Non-pigmented ciliary epithelial cell (primary cell): Measurements from ENCODE around the gene SERAC1.
"Not testable (repeated sequence)": the region's sequence is repeated elsewhere in the genome, so short reads cannot be mapped to it uniquely, and the experiment has no call there.

Source experiments
- DNase-seq: peaks from one replicate; pipeline ENCODE4 v3.0.0-alpha.2; 2010; ENCODE audit warnings: low read depth

SERAC1 gene

GRCh38 chr6:158168040-158168289 is at the start of gene SERAC1:
Gene SERAC1 (minus strand): TSS chr6:158168262. CDS start chr6:158158363, 9,899 bp downstream.
- no peak for DNase-seq

GRCh38 chr6:158213925-158214674 is 46.0 kb upstream of the SERAC1 start:
- DNase-seq = peak; percentile 55

GRCh38 chr6:158211273-158212055 is 43.4 kb upstream of the SERAC1 start:
- DNase-seq = no peak

- not testable (repeated sequence) for DNase-seq
Measured at GRCh38 chr6:158209582-158210333, 41.7 kb upstream of the SERAC1 start.

- DNase-seq = not testable (repeated sequence)
Measured at GRCh38 chr6:158208226-158209030, 40.4 kb upstream of the SERAC1 start.

- peak; percentile 64 for DNase-seq
Measured at GRCh38 chr6:158207422-158207788, 39.3 kb upstream of the SERAC1 start.

- no peak for DNase-seq
Measured at GRCh38 chr6:158206740-158207421, 38.8 kb upstream of the SERAC1 start.

GRCh38 chr6:158205169-158205944 is 37.3 kb upstream of the SERAC1 start:
- DNase-seq = no peak

- DNase-seq = no peak
Measured at GRCh38 chr6:158198461-158198860, 30.4 kb upstream of the SERAC1 start.

- DNase-seq = no peak
Measured at GRCh38 chr6:158194487-158195280, 26.6 kb upstream of the SERAC1 start.

- no peak for DNase-seq
Measured at GRCh38 chr6:158191761-158192160, 23.7 kb upstream of the SERAC1 start.

GRCh38 chr6:158191032-158191431 is 23.0 kb upstream of the SERAC1 start:
- DNase-seq = no peak

- DNase-seq = no peak
Measured at GRCh38 chr6:158188591-158188990, 20.5 kb upstream of the SERAC1 start.

GRCh38 chr6:158185729-158186456 is 17.8 kb upstream of the SERAC1 start:
- DNase-seq = peak; percentile 58

- no peak for DNase-seq
Measured at GRCh38 chr6:158184608-158185007, 16.5 kb upstream of the SERAC1 start.

- DNase-seq = not testable (repeated sequence)
Measured at GRCh38 chr6:158183174-158183972, 15.3 kb upstream of the SERAC1 start.

- not testable (repeated sequence) for DNase-seq
Measured at GRCh38 chr6:158177712-158178111, 9.7 kb upstream of the SERAC1 start.

- no peak for DNase-seq
Measured at GRCh38 chr6:158175111-158175510, 7.0 kb upstream of the SERAC1 start.
